Epithelial cell of proximal tubule (primary cell): Measurements from ENCODE around the gene GNLY. TPM values are rescaled to one million over a fixed set of nuclear protein-coding genes. Genes with fewer than 3 reads are reported as not detected.

Experiments
- DNase-seq: peaks from one replicate; pipeline ENCODE4 v3.0.0-alpha.2; 2011; ENCODE audit warnings: low read depth
- H3K4me3 ChIP-seq: 2 replicates; pipeline ENCODE4 v1.5.1; 2011; ENCODE audit warnings: low read depth, mild to moderate bottlenecking, low read length
- CTCF ChIP-seq: conservative IDR thresholded peaks from 2 replicates; pipeline ENCODE4 v1.5.1; 2012; ENCODE audit warnings: low read depth, mild to moderate bottlenecking, low read length
- total RNA-seq: library from RNA; depleted of rRNA; stranded (reverse); fragments of >200 nt; gene quantifications from 2 replicates; pipeline ENCODE4 v1.2.3, GENCODE V29; 2015

Gene GNLY
- total RNA-seq, 1 donor from 2014 or later = not detected

- peak; percentile 63 for DNase-seq
- TF ChIP-seq CTCF = no peak
- H3K4me3 ChIP-seq = no peak overlapping the region
These were observed 43.3 kb downstream of the GNLY start for GRCh38 chr2:85737481-85737880.

- no peak for TF ChIP-seq CTCF
- H3K4me3 ChIP-seq = no peak overlapping the region
- DNase-seq = no peak
These were observed 43.8 kb downstream of the GNLY start for GRCh38 chr2:85737961-85738360.

- no peak overlapping the region for H3K4me3 ChIP-seq
- TF ChIP-seq CTCF = no peak
- DNase-seq = no peak
These were observed 46.0 kb downstream of the GNLY start for GRCh38 chr2:85740193-85740592.

GRCh38 chr2:85741211-85741832 lies 47.2 kb downstream of the GNLY start:
- no peak for TF ChIP-seq CTCF
- no peak overlapping the region for H3K4me3 ChIP-seq
- DNase-seq = no peak

GRCh38 chr2:85741833-85742455 lies 47.8 kb downstream of the GNLY start:
- H3K4me3 ChIP-seq = no peak overlapping the region
- no peak for DNase-seq
- no peak for TF ChIP-seq CTCF

GRCh38 chr2:85743304-85743978 lies 49.3 kb downstream of the GNLY start:
- no peak overlapping the region for H3K4me3 ChIP-seq
- no peak for TF ChIP-seq CTCF
- peak; percentile 66 for DNase-seq
